WTC11 (cell line): Measurements from ENCODE around the gene C10orf95. TPM values are rescaled to one million over a fixed set of nuclear protein-coding genes. Genes with fewer than 3 reads are reported as not detected.

ENCODE experiments used
- ATAC-seq: fragments of 200-7000 bp; cut with Tn5 transposase; 2 replicates; pipeline ENCODE4 v1.10.0; 2021; ENCODE audit warnings: mild to moderate bottlenecking, moderate library complexity
- CTCF ChIA-PET: fragments of 300-600 bp; sonication (Branson Sonifier 250); formaldehyde crosslinking; loops from one replicate; lab custom pipeline; 2021; ENCODE audit warnings: antibody characterized with exemption; lab: Charles Lee
- POLR2A ChIA-PET: fragments of 350-600 bp; sonication (Branson Sonifier 250); formaldehyde crosslinking; loops from one replicate; lab custom pipeline; 2021; ENCODE audit warnings: antibody characterized with exemption; lab: Charles Lee
- DNase-seq: peaks from one replicate; pipeline ENCODE4 v3.0.0; 2021; ENCODE audit warnings: low spot score
- H3K27ac Mint-ChIP-seq: 2 replicates; pipeline ENCODE4 v1.8.0; 2021; ENCODE audit warnings: mixed read lengths
- H3K27me3 Mint-ChIP-seq: 2 replicates; pipeline ENCODE4 v1.8.0; 2021; ENCODE audit warnings: low read depth, mild to moderate bottlenecking, moderate library complexity, mixed read lengths
- H3K36me3 Mint-ChIP-seq: 2 replicates; pipeline ENCODE4 v1.8.0; 2021; ENCODE audit warnings: mixed read lengths
- H3K4me1 Mint-ChIP-seq: 2 replicates; pipeline ENCODE4 v1.8.0; 2022; ENCODE audit warnings: mixed read lengths
- H3K4me3 Mint-ChIP-seq: 2 replicates; pipeline ENCODE4 v1.8.0; 2021; ENCODE audit warnings: mild to moderate bottlenecking, moderate library complexity, mixed read lengths
- H3K9me3 Mint-ChIP-seq: 2 replicates; pipeline ENCODE4 v1.8.0; 2021; ENCODE audit warnings: mixed read lengths
- ARID4B ChIP-seq: sonication (generic); formaldehyde crosslinking; IDR thresholded peaks from 2 replicates; pipeline ENCODE4 v1.8.0; 2023; ENCODE audit warnings: missing genetic modification reagents, mild to moderate bottlenecking, borderline replicate concordance
- ATF1 ChIP-seq: sonication (generic); formaldehyde crosslinking; IDR thresholded peaks from 2 replicates; pipeline ENCODE4 v1.8.1; 2023; ENCODE audit warnings: mild to moderate bottlenecking, moderate library complexity, missing genetic modification reagents
- ATF2 ChIP-seq: sonication (generic); formaldehyde crosslinking; IDR thresholded peaks from 2 replicates; pipeline ENCODE4 v1.8.1; 2022; ENCODE audit warnings: low read depth, missing genetic modification reagents, borderline replicate concordance
- CREB1 ChIP-seq: sonication (generic); formaldehyde crosslinking; IDR thresholded peaks from 2 replicates; pipeline ENCODE4 v1.8.0; 2023; ENCODE audit warnings: mild to moderate bottlenecking, missing genetic modification reagents
- E2F1 ChIP-seq: sonication (generic); formaldehyde crosslinking; IDR thresholded peaks from 2 replicates; pipeline ENCODE4 v1.8.0; 2022; ENCODE audit warnings: mild to moderate bottlenecking, missing genetic modification reagents
- ESRRA ChIP-seq: sonication (generic); formaldehyde crosslinking; IDR thresholded peaks from 2 replicates; pipeline ENCODE4 v1.8.1; 2022; ENCODE audit warnings: mild to moderate bottlenecking, missing genetic modification reagents, borderline replicate concordance
- GRHL2 ChIP-seq: fragments of 250-450 bp; sonication (Bioruptor Pico); IDR thresholded peaks from 2 replicates; pipeline ENCODE4 v1.8.0; 2022; ENCODE audit warnings: mild to moderate bottlenecking, moderate library complexity; ENCODE audit not compliant: insufficient replicate concordance, severe bottlenecking
- HMGA2 ChIP-seq: fragments of 250-450 bp; sonication (Bioruptor Pico); IDR thresholded peaks from 2 replicates; pipeline ENCODE4 v1.4.0; 2021; ENCODE audit warnings: mild to moderate bottlenecking, moderate library complexity
- IRF1 ChIP-seq: sonication (generic); formaldehyde crosslinking; IDR thresholded peaks from 2 replicates; pipeline ENCODE4 v1.8.0; 2023; ENCODE audit warnings: missing genetic modification reagents
- NR3C1 ChIP-seq: sonication (generic); formaldehyde crosslinking; conservative IDR thresholded peaks from 2 replicates; pipeline ENCODE4 v1.8.1; 2023; ENCODE audit warnings: low read depth, mild to moderate bottlenecking, missing genetic modification reagents
- SMAD3 ChIP-seq: sonication (generic); formaldehyde crosslinking; IDR thresholded peaks from 2 replicates; pipeline ENCODE4 v1.8.0; 2022; ENCODE audit warnings: missing genetic modification reagents, mild to moderate bottlenecking, borderline replicate concordance
- USF1 ChIP-seq: sonication (generic); formaldehyde crosslinking; IDR thresholded peaks from 2 replicates; pipeline ENCODE4 v1.8.0; 2022; ENCODE audit warnings: mild to moderate bottlenecking, missing genetic modification reagents
- ZNF416 ChIP-seq: fragments of 250-450 bp; sonication (Bioruptor Pico); IDR thresholded peaks from 2 replicates; pipeline ENCODE4 v1.9.0; 2021; ENCODE audit warnings: mild to moderate bottlenecking, inconsistent platforms
- ZNF425 ChIP-seq: fragments of 250-450 bp; sonication (Bioruptor Pico); conservative IDR thresholded peaks from 2 replicates; pipeline ENCODE4 v1.9.0; 2021; ENCODE audit warnings: mild to moderate bottlenecking
- ZNF532 ChIP-seq: fragments of 250-450 bp; sonication (Bioruptor Pico); IDR thresholded peaks from 2 replicates; pipeline ENCODE4 v1.9.0; 2021; ENCODE audit warnings: mild to moderate bottlenecking, borderline replicate concordance
- ZNF671 ChIP-seq: fragments of 250-450 bp; sonication (Bioruptor Pico); IDR thresholded peaks from 2 replicates; pipeline ENCODE4 v1.8.0; 2021; ENCODE audit warnings: mild to moderate bottlenecking
- ZSCAN18 ChIP-seq: fragments of 250-450 bp; sonication (Bioruptor Pico); IDR thresholded peaks from 2 replicates; pipeline ENCODE4 v2.1.2; 2022; ENCODE audit warnings: mild to moderate bottlenecking, moderate library complexity
- total RNA-seq: library from RNA; stranded (reverse); gene quantifications from 3 replicates; pipeline ENCODE4 v1.2.3, GENCODE V29; 2021

C10orf95 gene
- total RNA-seq, 1 experiment from 2014 or later: 0.96 TPM

GRCh38 chr10:102484021-102484420 lies 32.7 kb upstream of the C10orf95 start:
- Mint-ChIP-seq H3K4me1 (no peaks in the 10 kb centered on the region), H3K27me3 (no peaks in the 10 kb centered on the region), H3K4me3 (no peak overlapping the region), H3K36me3 (peaks cover 74% of the 10 kb centered on the region), H3K9me3 (no peaks in the 10 kb centered on the region), H3K27ac (no peak overlapping the region)
- DNase-seq (no peak), ATAC-seq (no peak)
- ChIA-PET CTCF (interaction anchor here (2.0 to 3.6 kb wide), 2 partner anchors 100 to 253 kb away, joined by 6 to 12 read pairs; no protein-coding TSS in a partner anchor), POLR2A (no interaction called here)
- no peak for TF ChIP-seq ZNF671 (CRISPR knock-in tag)
- no peak for TF ChIP-seq ZSCAN18 (CRISPR knock-in tag)
- TF ChIP-seq ARID4B (CRISPR knock-in tag): no peak
- no peak for TF ChIP-seq USF1
- no peak for TF ChIP-seq ATF2 (CRISPR knock-in tag)
- TF ChIP-seq ATF1 (CRISPR knock-in tag): no peak
- no peak for TF ChIP-seq ZNF532 (CRISPR knock-in tag)
- no peak for TF ChIP-seq ZNF425
- TF ChIP-seq HMGA2 (CRISPR knock-in tag): no peak
- TF ChIP-seq GRHL2 (CRISPR knock-in tag): no peak
- TF ChIP-seq NR3C1 (CRISPR knock-in tag): no peak
- no peak for TF ChIP-seq CREB1 (CRISPR knock-in tag)
- TF ChIP-seq E2F1 (CRISPR knock-in tag): no peak
- TF ChIP-seq SMAD3 (CRISPR knock-in tag): no peak
- no peak for TF ChIP-seq IRF1
- no peak for TF ChIP-seq ESRRA
- no peak for TF ChIP-seq ZNF416
